Measurements from ENCODE around the gene ATXN1.

Gene ATXN1

GRCh38 chr6:16567071-16567470 lies 194.2 kb downstream of the ATXN1 start:
- H2BK15ac ChIP-seq (ENCODE audit: low read length) = no peak overlapping the region
- no peaks in the 10 kb centered on the region for H3K36me3 ChIP-seq (replicated peaks in 1 of 2; ENCODE audit: control insufficient read depth in 2 of 2, insufficient read depth in 2 of 2, low read length in 2 of 2)
- H3K9ac ChIP-seq (ENCODE audit: low read depth, low read length, poor library complexity) = no peak overlapping the region
- H3K27ac ChIP-seq (replicated peaks; ENCODE audit: low read length) = no peak overlapping the region
- no peak overlapping the region for H3K23ac ChIP-seq (ENCODE audit: low read depth, low read length, poor library complexity)
- no peak overlapping the region for H2BK5ac ChIP-seq (ENCODE audit: low read length)
- H4K91ac ChIP-seq (ENCODE audit: low read depth, low read length, poor library complexity) = no peak overlapping the region
- H3K14ac ChIP-seq (ENCODE audit: low read length) = no peak overlapping the region
- H2BK12ac ChIP-seq (ENCODE audit: low read length) = no peak overlapping the region
- H2AFZ ChIP-seq (ENCODE audit: low read length) = no peak overlapping the region
- no peak overlapping the region for H2BK120ac ChIP-seq (ENCODE audit: low read depth, low read length)
- no peaks in the 10 kb centered on the region for H3K27me3 ChIP-seq (ENCODE audit: control insufficient read depth in 3 of 3, insufficient read depth in 3 of 3, low read depth in 1 of 3, low read length in 3 of 3)
- H3K79me1 ChIP-seq (ENCODE audit: low read depth, low read length) = no peaks in the 10 kb centered on the region
- no peak for DNase-seq (ENCODE audit: low spot score)
- no peak overlapping the region for H3K4me2 ChIP-seq (ENCODE audit: insufficient read depth, low read length, poor library complexity, severe bottlenecking)
- no peak overlapping the region for H2AK5ac ChIP-seq (ENCODE audit: low read depth, low read length)
- H3K4me1 ChIP-seq (ENCODE audit: control insufficient read depth in 2 of 2, insufficient read depth in 1 of 2, low read depth in 1 of 2, low read length in 2 of 2) = no peaks in the 10 kb centered on the region
- no peak overlapping the region for H3K18ac ChIP-seq (ENCODE audit: low read length)
- no peaks in the 10 kb centered on the region for H3K9me3 ChIP-seq (replicated peaks in 1 of 2; ENCODE audit: control insufficient read depth in 2 of 2, insufficient read depth in 1 of 2, low read depth in 1 of 2, low read length in 2 of 2)
- no peak overlapping the region for H4K8ac ChIP-seq (ENCODE audit: low read depth, low read length)
- no CpG with 5 or more reads among the region's 1 CpG for WGBS, 2 donors (ENCODE audit: extremely low coverage in 2 of 2, insufficient read length in 2 of 2, insufficient replicate concordance in 1 of 2)
- H3K4me3 ChIP-seq (ENCODE audit: low read length in 2 of 2) = no peak overlapping the region
- H3K4ac ChIP-seq (ENCODE audit: low read length) = no peak overlapping the region

DNA sequence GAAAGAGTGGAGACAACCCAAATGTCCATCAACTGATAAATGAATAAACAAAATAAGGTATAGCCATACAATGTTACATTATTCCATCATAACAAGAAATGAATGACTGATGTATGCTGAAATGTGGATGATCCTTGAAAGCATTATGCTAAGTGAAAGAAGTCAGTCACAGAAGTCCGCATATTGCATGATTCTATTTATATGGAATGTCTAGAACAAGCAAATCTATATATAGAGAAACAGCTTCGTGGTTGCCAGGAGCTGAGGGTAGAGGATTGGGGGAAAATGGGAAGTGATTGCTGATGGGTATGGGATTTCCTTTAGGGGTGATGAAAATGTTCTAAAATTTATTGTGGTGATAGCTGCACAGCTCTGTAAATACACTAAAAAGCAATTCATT lies 196.8 kb downstream of the ATXN1 start:
- H3K36me3 ChIP-seq (replicated peaks in 1 of 2; ENCODE audit: control insufficient read depth in 2 of 2, insufficient read depth in 2 of 2, low read length in 2 of 2) = no peaks in the 10 kb centered on the region
- H2BK5ac ChIP-seq (ENCODE audit: low read length) = no peak overlapping the region
- no peak overlapping the region for H3K27ac ChIP-seq (replicated peaks; ENCODE audit: low read length)
- no peak overlapping the region for H3K9ac ChIP-seq (ENCODE audit: low read depth, low read length, poor library complexity)
- no peak overlapping the region for H3K4me2 ChIP-seq (ENCODE audit: insufficient read depth, low read length, poor library complexity, severe bottlenecking)
- no peaks in the 10 kb centered on the region for H3K9me3 ChIP-seq (replicated peaks in 1 of 2; ENCODE audit: control insufficient read depth in 2 of 2, insufficient read depth in 1 of 2, low read depth in 1 of 2, low read length in 2 of 2)
- H2BK120ac ChIP-seq (ENCODE audit: low read depth, low read length) = no peak overlapping the region
- H2AFZ ChIP-seq (ENCODE audit: low read length) = no peak overlapping the region
- no peaks in the 10 kb centered on the region for H3K79me1 ChIP-seq (ENCODE audit: low read depth, low read length)
- H3K14ac ChIP-seq (ENCODE audit: low read length) = no peak overlapping the region
- H3K18ac ChIP-seq (ENCODE audit: low read length) = no peak overlapping the region
- WGBS, 2 donors (ENCODE audit: extremely low coverage in 2 of 2, insufficient read length in 2 of 2, insufficient replicate concordance in 1 of 2) = no CpG with 5 or more reads among the region's 2 CpGs
- H2BK12ac ChIP-seq (ENCODE audit: low read length) = no peak overlapping the region
- H2BK15ac ChIP-seq (ENCODE audit: low read length) = no peak overlapping the region
- no peak for DNase-seq (ENCODE audit: low spot score)
- no peak overlapping the region for H3K4ac ChIP-seq (ENCODE audit: low read length)
- H2AK5ac ChIP-seq (ENCODE audit: low read depth, low read length) = no peak overlapping the region
- no peak overlapping the region for H3K4me3 ChIP-seq (ENCODE audit: low read length in 2 of 2)
- H3K27me3 ChIP-seq (ENCODE audit: control insufficient read depth in 3 of 3, insufficient read depth in 3 of 3, low read depth in 1 of 3, low read length in 3 of 3) = no peaks in the 10 kb centered on the region
- H4K8ac ChIP-seq (ENCODE audit: low read depth, low read length) = no peak overlapping the region
- H3K4me1 ChIP-seq (ENCODE audit: control insufficient read depth in 2 of 2, insufficient read depth in 1 of 2, low read depth in 1 of 2, low read length in 2 of 2) = no peaks in the 10 kb centered on the region
- H3K23ac ChIP-seq (ENCODE audit: low read depth, low read length, poor library complexity) = no peak overlapping the region
- no peak overlapping the region for H4K91ac ChIP-seq (ENCODE audit: low read depth, low read length, poor library complexity)

DNA sequence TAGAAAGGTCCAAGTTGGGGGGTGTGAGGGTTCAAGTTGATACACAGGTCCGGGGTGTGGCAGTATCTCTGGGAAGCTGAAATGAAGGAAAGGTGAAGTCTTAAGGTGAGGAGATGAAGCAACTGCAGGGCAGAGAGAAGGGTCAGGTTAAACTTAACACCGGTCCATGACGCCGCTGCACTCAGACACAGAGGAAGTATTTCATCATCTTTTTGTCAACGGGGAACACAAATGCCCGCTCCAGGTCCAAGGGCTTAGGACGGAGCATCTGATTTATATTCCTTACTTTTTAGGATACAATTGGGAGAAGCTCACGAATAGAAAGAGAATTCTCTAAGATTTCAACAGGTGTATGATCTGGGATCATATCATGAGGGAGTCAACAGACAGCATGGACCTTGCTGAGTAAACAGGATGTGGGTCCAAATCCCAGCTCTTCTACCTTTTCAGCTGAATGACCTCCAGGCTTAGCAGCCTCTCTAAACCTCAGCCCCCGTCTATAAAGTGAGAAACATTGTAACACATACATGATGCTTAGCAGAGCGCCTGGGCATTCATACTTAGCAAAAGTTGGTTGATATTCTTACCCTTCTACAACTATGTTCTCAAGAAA lies 197.5 kb downstream of the ATXN1 start:
- no peak overlapping the region for H2AK5ac ChIP-seq (ENCODE audit: low read depth, low read length)
- no peak overlapping the region for H4K8ac ChIP-seq (ENCODE audit: low read depth, low read length)
- H3K4ac ChIP-seq (ENCODE audit: low read length) = no peak overlapping the region
- no peak overlapping the region for H3K23ac ChIP-seq (ENCODE audit: low read depth, low read length, poor library complexity)
- H2BK120ac ChIP-seq (ENCODE audit: low read depth, low read length) = no peak overlapping the region
- no peaks in the 10 kb centered on the region for H3K9me3 ChIP-seq (replicated peaks in 1 of 2; ENCODE audit: control insufficient read depth in 2 of 2, insufficient read depth in 1 of 2, low read depth in 1 of 2, low read length in 2 of 2)
- no peak overlapping the region for H3K9ac ChIP-seq (ENCODE audit: low read depth, low read length, poor library complexity)
- no peak overlapping the region for H4K91ac ChIP-seq (ENCODE audit: low read depth, low read length, poor library complexity)
- H2BK15ac ChIP-seq (ENCODE audit: low read length) = no peak overlapping the region
- no CpG with 5 or more reads among the region's 10 CpGs for WGBS, 2 donors (ENCODE audit: extremely low coverage in 2 of 2, insufficient read length in 2 of 2, insufficient replicate concordance in 1 of 2)
- DNase-seq (ENCODE audit: low spot score) = no peak
- H2BK12ac ChIP-seq (ENCODE audit: low read length) = no peak overlapping the region
- no peak overlapping the region for H3K14ac ChIP-seq (ENCODE audit: low read length)
- no peak overlapping the region for H2AFZ ChIP-seq (ENCODE audit: low read length)
- H3K4me3 ChIP-seq (ENCODE audit: low read length in 2 of 2) = no peak overlapping the region
- no peaks in the 10 kb centered on the region for H3K4me1 ChIP-seq (ENCODE audit: control insufficient read depth in 2 of 2, insufficient read depth in 1 of 2, low read depth in 1 of 2, low read length in 2 of 2)
- no peak overlapping the region for H2BK5ac ChIP-seq (ENCODE audit: low read length)
- no peaks in the 10 kb centered on the region for H3K27me3 ChIP-seq (ENCODE audit: control insufficient read depth in 3 of 3, insufficient read depth in 3 of 3, low read depth in 1 of 3, low read length in 3 of 3)
- no peaks in the 10 kb centered on the region for H3K79me1 ChIP-seq (ENCODE audit: low read depth, low read length)
- H3K36me3 ChIP-seq (replicated peaks in 1 of 2; ENCODE audit: control insufficient read depth in 2 of 2, insufficient read depth in 2 of 2, low read length in 2 of 2) = no peaks in the 10 kb centered on the region
- H3K4me2 ChIP-seq (ENCODE audit: insufficient read depth, low read length, poor library complexity, severe bottlenecking) = no peak overlapping the region
- no peak overlapping the region for H3K18ac ChIP-seq (ENCODE audit: low read length)
- no peak overlapping the region for H3K27ac ChIP-seq (replicated peaks; ENCODE audit: low read length)

DNA sequence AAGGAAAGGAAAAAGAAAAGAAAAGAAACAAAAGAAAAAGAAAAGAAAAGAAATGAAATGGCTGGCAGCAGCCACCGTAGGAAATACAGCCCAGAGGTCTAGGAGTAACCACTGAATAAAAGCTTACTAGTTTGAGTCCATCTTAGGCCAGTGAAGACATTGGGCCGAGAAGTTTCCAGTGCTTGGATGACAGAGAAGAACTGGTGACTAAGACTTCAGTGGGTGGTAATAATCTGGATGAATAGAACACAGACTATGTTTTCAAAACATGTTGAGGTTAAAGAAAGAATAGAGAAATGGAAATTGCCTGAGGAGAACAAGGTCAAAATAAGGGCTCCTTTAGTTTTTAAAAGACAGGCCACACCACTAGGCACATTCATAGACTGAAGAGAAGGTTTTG lies 198.8 kb downstream of the ATXN1 start:
- Histone ChIP-seq H2BK120ac (ENCODE audit: low read depth, low read length) (no peak overlapping the region), H4K91ac (ENCODE audit: low read depth, low read length, poor library complexity) (no peak overlapping the region), H3K4me1 (ENCODE audit: control insufficient read depth in 2 of 2, insufficient read depth in 1 of 2, low read depth in 1 of 2, low read length in 2 of 2) (no peaks in the 10 kb centered on the region), H2BK12ac (ENCODE audit: low read length) (no peak overlapping the region), H3K79me1 (ENCODE audit: low read depth, low read length) (no peaks in the 10 kb centered on the region), H4K8ac (ENCODE audit: low read depth, low read length) (no peak overlapping the region), H3K27me3 (ENCODE audit: control insufficient read depth in 3 of 3, insufficient read depth in 3 of 3, low read depth in 1 of 3, low read length in 3 of 3) (no peaks in the 10 kb centered on the region), H3K14ac (ENCODE audit: low read length) (no peak overlapping the region), H3K27ac (replicated peaks; ENCODE audit: low read length) (no peak overlapping the region), H3K9ac (ENCODE audit: low read depth, low read length, poor library complexity) (no peak overlapping the region), H3K4ac (ENCODE audit: low read length) (no peak overlapping the region), H2BK5ac (ENCODE audit: low read length) (no peak overlapping the region), H3K18ac (ENCODE audit: low read length) (no peak overlapping the region), H3K4me3 (ENCODE audit: low read length in 2 of 2) (no peak overlapping the region), H2AFZ (ENCODE audit: low read length) (no peak overlapping the region), H3K4me2 (ENCODE audit: insufficient read depth, low read length, poor library complexity, severe bottlenecking) (no peak overlapping the region), H3K9me3 (replicated peaks in 1 of 2; ENCODE audit: control insufficient read depth in 2 of 2, insufficient read depth in 1 of 2, low read depth in 1 of 2, low read length in 2 of 2) (no peaks in the 10 kb centered on the region), H3K36me3 (replicated peaks in 1 of 2; ENCODE audit: control insufficient read depth in 2 of 2, insufficient read depth in 2 of 2, low read length in 2 of 2) (no peaks in the 10 kb centered on the region), H2AK5ac (ENCODE audit: low read depth, low read length) (no peak overlapping the region), H3K23ac (ENCODE audit: low read depth, low read length, poor library complexity) (no peak overlapping the region), H2BK15ac (ENCODE audit: low read length) (no peak overlapping the region)
- no CpG with 5 or more reads among the region's 2 CpGs for WGBS, 2 donors (ENCODE audit: extremely low coverage in 2 of 2, insufficient read length in 2 of 2, insufficient replicate concordance in 1 of 2)
- DNase-seq (ENCODE audit: low spot score) = no peak
